DMS114 treated with DMSO at 0.1 percent for 48 hours (cell line): Measurements from ENCODE around the gene LHCGR.
"Not testable (repeated sequence)": the region's sequence is repeated elsewhere in the genome, so short reads cannot be mapped to it uniquely, and the experiment has no call there.

Source experiments
- DNase-seq: peaks from one replicate; lab custom pipeline; 2025; ENCODE audit not compliant: unreplicated experiment; lab: John Stamatoyannopoulos, UW

LHCGR gene

GRCh38 chr2:48711343-48711742 lies 44.2 kb downstream of the LHCGR start:
- DNase-seq = no peak

- DNase-seq = no peak
These were observed 46.2 kb downstream of the LHCGR start for GRCh38 chr2:48709096-48710034.

- no peak for DNase-seq
These were observed 48.1 kb downstream of the LHCGR start for GRCh38 chr2:48707466-48707865.

DNA sequence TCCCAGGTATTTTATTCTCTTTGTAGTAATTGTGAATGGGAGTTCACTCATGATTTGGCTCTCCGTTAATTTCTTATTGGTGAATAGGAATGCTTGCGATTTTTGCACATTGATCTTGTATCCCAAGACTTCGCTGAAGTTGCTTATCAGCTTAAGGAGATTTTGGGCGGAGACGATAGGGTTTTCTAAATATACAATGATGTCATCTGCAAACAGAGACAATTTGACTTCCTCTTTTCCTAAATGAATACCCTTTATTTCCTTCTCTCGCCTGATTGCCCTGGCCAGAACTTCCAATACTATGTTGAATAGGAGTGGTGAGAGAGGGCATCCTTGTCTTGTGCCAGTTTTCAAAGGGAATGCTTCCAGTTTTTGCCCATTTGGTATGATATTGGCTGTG lies 51.9 kb downstream of the LHCGR start:
- not testable (repeated sequence) for DNase-seq

GRCh38 chr2:48699348-48699930 lies 56.1 kb downstream of the LHCGR start:
- no peak for DNase-seq

- DNase-seq = no peak
These were observed 58.6 kb downstream of the LHCGR start for GRCh38 chr2:48696881-48697280.

DNA sequence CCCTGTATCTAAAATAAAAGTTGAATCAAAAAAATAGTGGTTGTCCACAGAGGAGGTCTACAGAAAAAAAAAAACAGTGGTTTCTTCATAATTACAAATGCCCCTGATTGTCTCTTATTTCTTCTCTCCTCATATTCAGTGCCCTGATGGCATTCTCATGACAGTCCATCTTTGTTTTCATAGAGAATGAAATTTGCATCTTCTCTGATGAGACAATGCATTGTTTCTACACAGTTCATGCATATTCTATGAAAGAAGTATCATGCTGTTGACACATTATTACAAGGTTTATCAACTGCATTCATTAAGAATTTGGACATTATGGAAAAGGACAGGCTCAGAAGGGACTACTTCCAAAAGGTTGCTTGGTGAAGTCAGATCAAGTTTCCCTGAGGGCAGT lies 59.5 kb downstream of the LHCGR start:
- no peak for DNase-seq

DNA sequence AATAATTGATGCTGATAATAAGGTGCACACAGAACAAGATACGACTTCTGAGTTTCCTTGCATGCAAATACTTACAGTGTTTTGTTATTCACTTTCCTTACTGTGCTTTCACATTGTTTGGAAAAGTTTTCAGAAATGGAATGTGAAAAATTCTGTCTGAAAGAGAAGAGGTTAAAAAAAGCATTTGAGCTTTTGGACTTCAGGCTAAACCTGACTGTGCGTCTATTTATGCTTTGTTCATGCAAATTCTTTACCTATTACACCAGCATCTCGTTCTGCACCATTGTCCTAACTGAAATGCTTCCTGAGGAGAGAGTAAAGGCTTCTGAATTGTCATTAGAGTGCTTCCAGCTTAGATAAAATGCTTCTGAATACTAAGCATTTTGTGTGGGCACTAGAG lies 61.4 kb downstream of the LHCGR start:
- DNase-seq = no peak

- DNase-seq = no peak
These were observed 61.9 kb downstream of the LHCGR start for GRCh38 chr2:48693645-48694044.

DNA sequence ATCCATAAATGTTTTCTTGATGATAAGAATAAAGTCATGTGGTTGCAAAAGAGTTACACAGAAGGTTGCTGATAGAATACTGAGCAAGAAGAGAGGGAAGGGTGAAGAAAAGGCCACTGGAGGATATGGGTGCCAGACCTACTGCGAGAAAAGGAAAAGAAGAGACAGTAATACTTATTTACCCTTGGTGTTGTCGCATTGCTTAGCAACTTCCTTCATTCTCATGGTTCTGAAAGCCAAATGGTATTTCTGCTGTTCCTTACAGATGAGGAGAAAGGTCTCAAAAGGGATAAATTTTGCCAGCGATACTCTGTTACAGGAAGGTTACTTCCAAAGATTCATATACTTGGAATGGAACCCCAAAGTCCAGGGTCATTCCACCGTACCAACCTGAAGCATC lies 62.5 kb downstream of the LHCGR start:
- DNase-seq = no peak

DNA sequence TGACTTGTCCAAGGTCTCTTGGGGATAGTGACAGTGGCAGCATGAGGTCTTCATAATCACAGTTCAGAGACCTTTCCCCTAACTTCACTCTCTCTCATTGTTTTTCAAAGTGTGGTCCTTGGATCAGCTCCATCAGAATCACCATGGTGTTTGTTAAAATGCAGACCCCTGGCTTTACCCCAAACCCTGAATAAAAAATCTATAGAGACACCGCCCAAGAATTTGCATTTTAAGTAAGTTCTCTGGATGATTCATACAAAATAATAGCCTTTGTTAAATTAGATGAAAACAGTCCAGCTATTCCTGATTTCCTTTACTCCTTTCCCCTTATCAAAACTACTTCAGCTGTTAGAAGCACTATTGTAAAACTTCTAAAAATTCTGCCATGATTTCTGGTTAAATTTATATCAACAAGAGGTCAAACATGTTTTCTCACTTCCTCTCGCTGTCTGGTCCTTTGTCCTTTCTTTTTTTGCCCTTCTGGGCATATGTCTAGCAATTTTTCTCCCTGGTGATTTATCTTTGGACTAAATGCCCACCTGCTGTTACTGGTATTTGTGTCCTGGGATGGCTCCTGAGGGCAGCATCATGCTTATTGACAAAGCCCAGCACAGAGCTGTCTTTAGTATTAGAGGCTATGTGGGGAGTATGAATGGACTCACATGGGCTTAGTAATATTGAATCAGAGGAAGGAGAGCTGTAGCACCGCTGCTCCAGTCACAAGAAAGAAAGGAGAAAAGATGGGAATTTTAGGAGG lies 63.4 kb downstream of the LHCGR start:
- DNase-seq = no peak

- DNase-seq = no peak
These were observed 70.4 kb downstream of the LHCGR start for GRCh38 chr2:48685126-48685525.

DNA sequence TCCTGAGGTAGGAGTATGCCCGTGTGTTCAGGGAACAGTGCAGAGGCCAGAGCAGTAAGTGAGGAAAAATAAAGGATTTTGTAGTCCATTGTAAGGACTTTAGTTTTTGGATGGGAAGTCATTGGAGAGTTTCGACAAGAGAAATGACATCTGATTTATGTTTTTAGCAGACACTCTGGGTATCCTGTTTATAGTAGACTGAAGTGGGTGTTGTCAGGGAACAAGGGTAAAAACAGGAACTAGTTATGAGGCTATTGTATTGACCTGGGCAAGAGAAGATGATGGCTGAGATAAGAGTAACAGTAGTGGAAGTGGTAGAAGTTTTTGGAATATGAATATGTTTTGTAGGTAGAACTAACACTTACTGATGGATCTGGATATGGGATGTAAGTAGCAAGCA lies 78.1 kb downstream of the LHCGR start:
- DNase-seq = no peak

GRCh38 chr2:48674933-48675332 lies 80.6 kb downstream of the LHCGR start:
- no peak for DNase-seq

GRCh38 chr2:48673581-48673980 lies 81.9 kb downstream of the LHCGR start:
- no peak for DNase-seq

- no peak for DNase-seq
These were observed 86.5 kb downstream of the LHCGR start for GRCh38 chr2:48668992-48669391.

- DNase-seq = no peak
These were observed 104.2 kb downstream of the LHCGR start for GRCh38 chr2:48651158-48651790.

GRCh38 chr2:48638261-48638660 lies 117.3 kb downstream of the LHCGR start:
- no peak for DNase-seq
